GM20431 (cell line): Measurements from ENCODE around the gene SPRR2G.
"Not testable (repeated sequence)": the region's sequence is repeated elsewhere in the genome, so short reads cannot be mapped to it uniquely, and the experiment has no call there.

ENCODE experiments used
- in situ Hi-C: fragments of 300-500 bp; cut with MseI, MboI; formaldehyde crosslinking; loops from one replicate; pipeline ENCODE4 v1.15.0; 2020; ENCODE audit warnings: low sequenced_read_pairs; ENCODE audit not compliant: unreplicated experiment

The SPRR2G gene

DNA sequence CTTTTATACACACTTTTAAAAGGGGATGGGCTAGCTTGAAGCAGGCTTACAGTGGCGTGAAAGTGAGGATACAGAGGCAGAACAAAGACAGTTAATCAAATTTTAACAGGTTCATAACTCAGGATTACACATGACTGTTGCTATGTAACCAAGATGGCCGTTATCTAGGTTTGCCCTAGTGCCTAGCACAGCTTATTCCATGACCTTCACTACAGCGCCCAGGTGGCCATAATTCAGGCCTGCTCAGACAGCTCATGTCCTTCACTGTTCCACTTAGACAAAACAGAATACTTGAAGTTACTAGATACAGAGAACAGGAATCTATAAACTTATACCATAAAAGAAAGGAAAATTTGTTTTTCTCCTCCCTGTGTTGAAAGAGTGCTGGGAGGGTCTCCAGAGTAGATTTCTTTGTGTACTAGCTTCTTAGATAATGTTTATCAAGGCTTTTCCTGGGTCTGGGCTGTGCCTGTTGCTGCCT is 31.2 kb downstream of the SPRR2G start:
- in situ Hi-C loops = no loop called here

DNA sequence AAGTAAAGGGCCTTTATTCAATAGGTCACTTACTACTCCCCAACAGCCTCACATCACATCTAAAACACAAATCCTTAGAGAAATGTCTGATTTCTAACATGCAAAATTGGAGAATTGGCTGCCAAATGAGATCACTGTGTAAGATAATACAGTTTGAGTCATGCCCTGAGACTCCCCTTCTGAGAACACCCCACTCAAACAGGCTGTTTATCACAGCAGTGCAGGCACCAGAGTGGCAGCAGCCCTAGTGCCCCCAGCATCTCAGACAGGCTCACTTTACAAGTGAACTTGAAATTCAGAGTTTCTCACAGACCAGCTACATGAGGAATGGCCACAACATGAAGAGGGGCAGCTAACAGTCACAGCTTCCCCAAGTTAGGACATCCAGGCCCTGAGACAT is 35.4 kb downstream of the SPRR2G start:
- in situ Hi-C loops = not testable (repeated sequence)

- in situ Hi-C loops = no loop called here
Observed at GRCh38 chr1:153113416-153113815, 37.3 kb downstream of the SPRR2G start, which contains the start of gene SPRR2F. Gene SPRR2F, minus strand, starts transcription at chr1:153113516. Its CDS starts 783 bp downstream, at chr1:153112733.

DNA sequence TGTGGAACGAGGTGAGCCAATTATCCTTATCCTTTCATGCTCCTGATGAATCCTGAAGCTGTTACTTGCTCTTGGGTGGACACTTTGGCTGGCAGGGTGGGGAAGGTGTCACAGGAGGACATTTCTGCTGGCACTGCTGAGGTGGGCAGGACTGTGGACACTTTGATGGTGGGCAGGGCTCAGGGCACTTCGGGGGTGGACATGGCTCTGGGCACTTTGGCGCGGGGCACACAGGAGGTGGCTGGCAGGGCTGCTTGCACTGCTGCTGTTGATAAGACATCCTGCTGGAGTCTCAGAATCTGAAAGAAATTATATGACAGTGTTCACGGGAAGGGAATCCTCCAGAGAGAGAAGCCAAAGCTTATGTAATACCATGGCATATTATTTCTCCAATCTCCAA is 38.2 kb downstream of the SPRR2G start:
- in situ Hi-C loops = not testable (repeated sequence)

DNA sequence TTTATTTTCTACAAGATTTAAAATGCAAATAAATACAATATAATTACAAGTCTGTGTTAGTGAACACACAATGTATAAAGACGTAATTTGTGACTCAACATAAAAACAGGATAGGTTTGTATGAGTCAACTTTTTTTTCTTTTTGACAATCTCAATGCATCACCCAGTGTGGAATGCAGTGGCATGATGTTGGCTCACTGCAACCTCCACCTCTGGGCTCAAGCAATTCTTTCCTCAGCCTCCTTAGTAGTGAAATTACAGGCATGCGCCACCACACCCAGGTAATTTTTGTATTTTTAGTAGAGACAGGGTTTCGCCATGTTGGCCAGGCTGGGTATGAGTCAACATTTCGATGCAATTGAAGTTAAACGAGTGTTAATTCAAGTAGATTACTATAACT is 50.4 kb downstream of the SPRR2G start:
- in situ Hi-C loops = no loop called here
